Left forelimb (tissue), 1 donor: ENCODE results near the gene SLC39A6.
"Not testable (repeated sequence)": the region's sequence is repeated elsewhere in the genome, so short reads cannot be mapped to it uniquely, and the experiment has no call there.

Experiments used
- DNase-seq: peaks from one replicate; pipeline ENCODE4 v3.0.0-alpha.2; 2018; ENCODE audit warnings: low spot score

Gene SLC39A6

DNA sequence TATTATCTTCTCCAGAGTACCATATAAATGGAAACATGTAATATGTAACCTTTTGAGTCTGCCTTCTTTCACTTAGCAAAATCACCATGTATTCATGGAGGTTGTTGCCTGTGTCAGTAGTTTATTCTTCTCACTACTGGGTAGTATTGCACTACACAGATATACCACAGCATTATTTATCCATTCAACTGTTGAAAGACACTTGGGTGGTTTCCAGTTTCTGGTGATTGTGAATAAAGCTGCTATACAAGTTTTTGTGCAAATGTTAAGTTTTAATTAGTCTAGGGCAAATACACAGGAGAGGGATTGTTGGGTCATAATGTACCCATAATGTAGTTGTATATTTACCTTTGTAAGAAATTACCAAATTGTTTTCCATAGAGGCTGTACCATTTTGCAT is 32.2 kb downstream of the SLC39A6 start:
- no peak for DNase-seq

DNA sequence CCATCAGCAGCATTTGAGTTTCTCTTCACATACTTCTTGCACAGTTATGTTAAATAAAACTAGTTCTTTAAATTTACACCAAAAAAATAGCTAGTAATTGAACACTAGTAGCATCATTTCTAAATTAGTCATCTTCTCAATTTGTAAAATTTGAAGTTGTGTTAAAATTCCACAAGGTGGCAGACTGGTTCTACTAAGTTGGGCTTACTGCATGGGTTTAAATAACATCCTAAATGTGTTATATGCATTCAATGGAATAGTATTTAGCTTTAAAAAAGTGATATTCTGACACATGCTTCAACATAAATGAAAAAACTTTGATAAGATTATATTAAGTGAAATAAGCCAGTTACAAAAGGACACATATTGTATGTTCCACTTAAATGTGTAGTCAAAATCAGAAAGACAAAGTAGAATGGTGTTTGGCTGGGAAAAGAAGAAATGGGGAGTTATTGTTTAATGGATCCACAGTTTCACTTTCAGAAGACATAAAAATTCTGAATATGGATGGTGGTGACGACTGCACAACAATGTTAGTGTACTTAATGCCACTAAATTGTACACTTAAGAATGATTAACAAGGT is 33.1 kb downstream of the SLC39A6 start:
- no peak for DNase-seq

GRCh38 chr18:36094431-36094830 is 34.7 kb downstream of the SLC39A6 start:
- DNase-seq, result no peak

DNA sequence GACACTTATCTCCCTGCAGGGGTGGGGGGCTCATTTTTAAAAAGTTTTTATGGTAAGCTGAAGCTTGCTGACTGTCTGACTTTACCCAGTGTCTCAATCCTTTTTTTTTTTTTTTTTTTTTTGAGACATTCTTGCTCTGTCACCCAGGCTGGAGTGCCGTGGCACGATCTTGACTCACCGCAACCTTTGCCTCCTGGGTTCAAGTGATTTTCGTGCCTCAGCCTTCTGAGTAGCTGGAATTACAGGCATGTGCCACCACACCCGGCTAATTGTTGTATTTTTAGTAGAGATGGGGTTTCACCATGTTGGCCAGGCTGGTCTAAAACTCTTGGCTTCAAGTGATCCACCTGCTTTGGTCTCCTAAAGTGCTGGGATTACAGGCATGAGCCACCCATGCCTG is 37.0 kb downstream of the SLC39A6 start:
- DNase-seq, result not testable (repeated sequence)

DNA sequence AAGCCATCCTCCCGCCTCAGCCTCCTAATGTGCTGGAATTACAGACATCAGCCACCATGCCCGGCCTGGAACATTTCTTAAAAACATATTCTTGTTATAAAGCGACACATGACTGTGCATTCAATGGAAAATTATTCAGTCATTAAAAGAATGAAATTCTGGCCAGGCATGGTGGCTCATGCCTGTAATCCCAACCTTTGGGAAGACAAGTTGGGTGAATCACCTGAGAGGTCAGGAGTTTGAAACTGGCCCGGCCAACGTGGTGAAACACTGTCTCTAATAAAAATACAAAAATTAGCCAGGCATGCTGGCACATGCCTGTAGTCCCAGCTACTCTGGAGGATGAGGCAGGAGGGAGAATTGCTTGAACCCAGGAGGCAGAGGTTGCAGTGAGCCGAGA is 40.1 kb downstream of the SLC39A6 start:
- no peak for DNase-seq

GRCh38 chr18:36088256-36088655 is 40.9 kb downstream of the SLC39A6 start:
- DNase-seq, result no peak

- DNase-seq, result no peak
Observed at GRCh38 chr18:36086186-36086585, 43.0 kb downstream of the SLC39A6 start.

- no peak for DNase-seq
Observed at GRCh38 chr18:36085195-36085594, 43.9 kb downstream of the SLC39A6 start.

DNA sequence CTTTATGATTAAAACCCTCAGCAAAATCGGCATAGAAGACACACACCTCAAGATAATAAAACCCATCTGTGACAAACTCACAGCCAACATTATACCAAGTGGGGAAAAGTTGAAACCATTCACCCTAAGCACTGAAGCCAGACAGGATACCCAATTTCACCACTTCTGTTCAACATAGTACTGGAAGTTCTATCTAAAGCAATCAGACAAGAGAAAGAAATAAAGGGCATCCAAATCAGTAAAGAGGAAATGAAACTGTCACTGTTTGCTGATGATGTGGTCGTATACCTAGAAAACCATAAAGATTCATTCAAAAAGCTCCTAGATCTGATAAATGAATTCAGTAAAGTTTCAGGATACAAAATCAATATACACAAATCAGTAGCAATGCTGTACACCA is 45.4 kb downstream of the SLC39A6 start:
- no peak for DNase-seq

- DNase-seq, result not testable (repeated sequence)
Observed at GRCh38 chr18:36081118-36081517, 48.0 kb downstream of the SLC39A6 start.

DNA sequence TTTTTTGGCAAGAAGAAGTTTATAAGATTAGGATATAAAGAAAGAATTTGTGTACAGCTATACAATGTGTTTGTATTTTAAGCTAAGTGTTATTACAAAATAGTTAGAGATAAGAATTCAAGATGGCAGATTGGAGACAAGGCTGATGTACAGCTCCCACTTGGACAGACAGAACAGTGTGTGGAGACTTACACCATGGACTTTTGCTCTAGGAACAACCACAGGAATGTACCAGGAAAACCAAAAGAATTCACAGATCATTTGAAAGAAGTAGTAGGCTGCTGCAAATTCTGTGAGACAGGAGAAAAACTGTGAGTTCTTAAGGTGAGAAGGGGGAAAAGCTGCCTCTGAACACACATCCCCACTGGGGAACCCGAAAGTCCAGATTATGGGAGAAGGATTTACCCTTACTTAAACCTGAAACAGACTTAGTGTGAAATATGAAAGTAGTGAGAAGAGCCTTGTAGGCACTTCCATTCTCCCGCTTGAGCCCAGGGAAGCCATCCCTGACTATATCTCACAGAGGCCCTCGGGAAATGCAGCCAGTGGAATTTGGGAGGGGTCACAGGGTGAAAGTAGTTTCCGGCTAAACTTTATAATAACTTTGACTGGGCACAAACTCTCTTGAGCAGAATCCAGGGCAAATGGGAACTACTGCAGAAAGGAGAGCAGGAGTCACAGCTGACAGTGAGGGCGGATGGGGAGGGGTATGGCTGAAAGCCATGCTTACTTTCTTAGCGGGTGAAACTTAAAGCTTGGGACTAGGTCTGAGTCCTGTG is 50.2 kb downstream of the SLC39A6 start:
- DNase-seq, result no peak

DNA sequence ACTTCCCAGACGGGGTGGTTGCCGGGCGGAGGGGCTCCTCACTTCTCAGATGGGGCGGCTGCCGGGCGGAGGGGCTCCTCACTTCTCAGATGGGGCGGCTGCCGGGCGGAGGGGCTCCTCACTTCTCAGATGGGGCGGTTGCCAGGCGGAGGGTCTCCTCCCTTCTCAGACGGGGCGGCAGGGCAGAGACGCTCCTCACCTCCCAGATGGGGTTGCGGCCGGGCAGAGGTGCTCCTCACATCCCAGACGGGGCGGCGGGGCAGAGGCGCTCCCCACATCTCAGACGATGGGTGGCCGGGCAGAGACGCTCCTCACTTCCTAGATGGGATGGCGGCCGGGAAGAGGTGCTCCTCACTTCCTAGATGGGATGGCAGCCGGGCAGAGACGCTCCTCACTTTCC is 51.4 kb downstream of the SLC39A6 start:
- not testable (repeated sequence) for DNase-seq

DNA sequence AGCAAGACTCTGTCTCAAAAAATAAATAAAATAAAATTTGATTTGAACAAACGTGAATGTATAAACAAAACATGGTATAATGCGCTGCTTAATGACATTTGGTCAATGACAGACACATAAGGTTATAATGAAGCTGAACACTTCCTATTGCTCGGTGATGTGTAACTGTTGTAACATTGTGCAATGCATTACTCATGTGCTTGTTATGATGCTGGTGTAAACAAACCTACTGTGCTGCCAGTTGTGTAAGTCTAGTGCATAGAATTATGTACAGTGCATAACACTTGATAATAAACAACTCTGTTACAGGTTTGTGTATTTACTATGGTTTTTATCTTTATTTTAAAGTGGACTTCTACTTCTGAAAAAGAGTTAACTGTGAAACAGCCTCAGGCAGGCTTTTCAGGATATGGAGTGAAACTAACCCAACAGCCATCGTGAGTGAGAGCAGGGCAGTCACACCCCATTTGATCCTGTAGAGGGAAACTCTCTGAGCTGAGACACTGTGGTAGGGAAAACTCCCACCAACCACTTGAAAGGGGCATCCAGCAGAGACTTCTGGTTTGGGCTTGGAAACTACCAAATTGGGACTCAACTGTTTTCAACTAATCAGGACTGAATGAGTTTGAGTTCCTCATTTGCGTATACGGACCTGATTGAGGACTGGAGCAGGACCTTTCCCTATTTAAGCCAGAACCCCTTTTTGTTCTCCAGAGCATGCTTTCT is 53.1 kb downstream of the SLC39A6 start:
- DNase-seq, result no peak

DNA sequence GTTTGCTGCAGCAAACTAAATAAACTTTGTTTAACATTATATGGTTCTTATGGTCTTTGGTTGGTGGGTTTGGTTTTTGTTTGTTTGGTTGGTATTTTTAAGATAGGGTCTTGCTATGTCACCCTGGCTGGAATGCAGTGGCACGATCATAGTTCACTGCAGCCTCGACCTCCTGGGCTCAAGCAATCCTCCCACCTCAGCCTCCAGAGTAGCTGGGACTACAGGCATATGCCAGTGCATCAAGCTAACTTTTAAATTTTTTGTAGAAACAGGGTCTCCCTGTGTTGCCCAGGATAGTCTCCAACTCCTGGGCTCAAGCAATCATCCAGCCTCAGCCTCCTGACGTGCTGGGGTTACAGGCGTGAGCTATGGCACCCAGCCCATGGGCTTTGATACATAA is 54.7 kb downstream of the SLC39A6 start:
- no peak for DNase-seq

DNA sequence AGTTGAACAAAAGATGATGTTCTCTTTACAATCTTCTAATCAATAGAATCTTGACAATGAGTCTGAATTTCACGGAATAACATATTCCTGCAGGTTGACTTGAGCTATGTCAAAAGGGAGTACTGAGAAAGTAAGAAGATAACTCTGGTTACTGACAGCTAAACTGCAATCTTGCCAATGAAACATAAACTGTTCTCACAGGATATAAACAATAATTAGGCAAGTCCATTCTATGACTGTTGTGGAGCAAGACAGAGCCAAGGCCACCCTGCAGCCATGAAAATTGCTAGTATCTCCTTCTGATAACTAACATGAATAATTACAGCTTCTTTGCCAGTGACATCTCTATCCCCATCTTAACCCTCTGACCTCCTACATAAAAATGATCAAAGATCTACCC is 55.5 kb downstream of the SLC39A6 start:
- no peak for DNase-seq

DNA sequence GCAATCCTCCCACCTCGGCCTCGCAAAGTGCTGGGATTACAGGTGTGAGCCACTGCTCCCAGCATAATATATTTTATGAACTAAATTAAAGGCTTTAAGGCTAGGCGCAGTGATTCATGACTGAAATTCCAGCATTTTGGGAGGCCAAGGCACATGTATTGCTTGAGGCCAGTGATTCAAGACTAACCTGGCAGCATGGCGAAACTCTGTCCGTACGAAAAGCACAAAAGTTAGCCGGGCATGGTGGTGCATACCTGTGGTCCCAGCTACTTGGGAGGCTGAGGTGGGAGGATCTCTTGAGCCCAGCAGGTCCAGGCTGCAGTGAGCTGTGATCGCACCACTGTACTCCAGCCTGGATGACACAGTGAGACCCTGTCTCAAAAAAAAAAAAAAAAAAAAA is 56.7 kb downstream of the SLC39A6 start:
- not testable (repeated sequence) for DNase-seq

DNA sequence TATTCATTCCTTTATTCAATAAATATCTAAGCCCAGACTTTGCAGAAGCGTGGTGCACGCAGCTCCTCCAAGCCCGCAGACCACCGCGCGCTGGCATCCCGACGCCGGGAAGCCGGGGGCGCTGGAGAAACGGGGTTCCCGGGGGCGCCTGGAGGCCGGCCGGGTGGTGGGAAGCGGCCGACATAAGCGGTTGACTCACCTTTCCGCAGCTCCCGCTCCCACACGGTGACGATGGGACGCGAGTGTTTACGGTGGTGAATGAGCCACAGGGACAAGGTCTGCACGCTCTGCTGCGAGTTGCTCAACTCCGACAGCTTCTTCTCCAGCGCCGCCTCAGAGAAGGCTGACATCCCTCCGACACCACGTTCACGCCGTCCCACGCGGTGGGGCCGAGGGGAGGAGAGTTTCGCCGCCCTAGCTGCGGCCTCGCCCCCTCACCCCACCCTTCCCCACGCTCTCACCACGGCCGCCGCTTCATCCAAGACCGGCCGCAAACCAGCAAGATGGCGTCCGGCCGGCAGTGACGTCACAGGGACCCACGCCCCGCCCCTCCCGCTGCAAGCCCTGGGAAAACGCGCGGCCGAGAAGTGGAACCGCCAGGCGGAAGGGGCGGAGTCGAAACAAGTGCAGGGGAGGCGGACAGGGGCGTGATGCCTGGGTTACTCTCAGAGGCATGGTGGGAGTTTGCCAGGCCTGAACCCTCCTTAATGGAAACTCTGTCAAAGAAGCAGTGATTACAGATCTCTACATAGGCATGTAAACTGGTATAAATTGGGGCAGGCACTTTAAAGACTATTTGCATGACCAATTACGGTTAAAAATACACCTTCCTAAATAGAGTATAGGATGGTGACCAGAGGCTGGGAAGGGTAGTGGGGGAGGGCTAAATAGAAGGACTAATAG is 61.8 kb downstream of the SLC39A6 start, which contains the start of gene RPRD1A:
RPRD1A (minus strand) TSS at position 505 of the 903 bp plus-strand sequence; CDS start at position 350, 155 bp downstream.
- peak; percentile 98 for DNase-seq

GRCh38 chr18:36066686-36067054 is 62.5 kb downstream of the SLC39A6 start:
- DNase-seq, result no peak

- DNase-seq, result no peak
Observed at GRCh38 chr18:36066001-36066400, 63.1 kb downstream of the SLC39A6 start.

- DNase-seq, result not testable (repeated sequence)
Observed at GRCh38 chr18:36064809-36065079, 64.4 kb downstream of the SLC39A6 start.

- DNase-seq, result no peak
Observed at GRCh38 chr18:36064027-36064808, 64.9 kb downstream of the SLC39A6 start.
